GM03348 (cell line): ENCODE data around the gene TST.
"Not testable (repeated sequence)": the region's sequence is repeated elsewhere in the genome, so short reads cannot be mapped to it uniquely, and the experiment has no call there.

ENCODE experiments used
- DNase-seq: peaks from one replicate; pipeline ENCODE4 v3.0.0; 2012; ENCODE audit warnings: low spot score

TST gene

DNA sequence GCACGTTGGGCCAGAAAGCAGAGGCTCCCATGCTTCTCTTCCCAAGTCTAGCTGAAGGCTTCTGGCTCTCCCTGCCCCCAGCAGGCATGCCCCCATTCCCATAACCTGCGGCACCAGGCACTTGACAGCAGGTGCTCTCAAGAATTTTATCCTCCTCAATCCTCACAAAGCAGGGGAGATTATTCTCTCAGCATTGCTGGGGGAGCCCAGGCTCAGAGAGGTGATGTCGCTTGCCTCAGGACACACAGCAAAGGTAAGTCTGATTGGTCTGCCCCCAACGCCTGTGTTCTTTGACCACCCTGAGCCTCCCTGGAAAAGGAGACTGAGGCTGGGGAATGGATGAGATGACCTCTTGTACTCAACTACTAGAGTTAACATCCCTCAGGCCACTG is 4.8 kb downstream of the TST start:
- no peak for DNase-seq

DNA sequence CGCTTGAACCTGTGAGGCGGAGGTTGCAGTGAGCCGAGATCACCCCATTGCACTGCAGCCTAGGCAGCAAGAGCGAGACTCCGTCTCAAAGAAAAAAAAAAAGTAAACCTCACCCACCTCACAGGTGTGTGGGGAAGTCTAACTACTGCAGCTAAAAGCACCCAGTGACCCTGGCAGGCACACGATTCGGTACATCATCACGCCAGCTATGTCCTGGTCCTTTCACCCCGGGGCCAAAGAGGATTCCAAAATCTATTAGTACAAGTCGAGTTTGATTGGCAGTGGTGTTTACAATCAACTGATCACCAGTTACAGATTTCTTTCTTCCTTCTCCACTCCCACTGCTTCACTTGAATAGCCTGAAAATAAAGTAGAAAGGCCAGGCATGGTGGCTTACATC is 6.3 kb downstream of the TST start:
- no peak for DNase-seq

- DNase-seq: no peak
These were observed 6.9 kb downstream of the TST start for GRCh38 chr22:37012262-37012904.

DNA sequence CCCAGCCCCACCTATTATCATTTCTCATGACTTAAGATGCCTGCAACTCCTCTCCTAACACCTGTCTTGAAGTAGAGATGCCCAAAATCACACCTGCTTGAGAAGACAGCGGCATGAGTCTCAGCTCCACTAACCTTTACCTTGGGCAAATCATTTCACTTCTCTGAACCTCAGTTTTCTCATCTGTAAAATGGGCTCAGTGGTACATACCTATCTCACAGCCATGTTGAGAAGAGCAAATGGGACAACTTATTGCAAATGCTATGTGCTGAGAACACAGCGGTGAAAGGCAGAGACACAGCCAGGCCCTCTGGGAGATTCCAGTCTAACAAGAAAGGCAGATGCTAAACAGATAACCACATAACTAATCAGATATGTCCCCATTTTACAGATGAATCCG is 7.8 kb downstream of the TST start:
- no peak for DNase-seq

GRCh38 chr22:37010976-37011375 is 8.3 kb downstream of the TST start:
- DNase-seq: no peak

- no peak for DNase-seq
These were observed 9.1 kb downstream of the TST start for GRCh38 chr22:37010174-37010573.

GRCh38 chr22:37009490-37009889 is 9.8 kb downstream of the TST start:
- DNase-seq: no peak

- no peak for DNase-seq
These were observed 10.9 kb downstream of the TST start for GRCh38 chr22:37008365-37008764.

DNA sequence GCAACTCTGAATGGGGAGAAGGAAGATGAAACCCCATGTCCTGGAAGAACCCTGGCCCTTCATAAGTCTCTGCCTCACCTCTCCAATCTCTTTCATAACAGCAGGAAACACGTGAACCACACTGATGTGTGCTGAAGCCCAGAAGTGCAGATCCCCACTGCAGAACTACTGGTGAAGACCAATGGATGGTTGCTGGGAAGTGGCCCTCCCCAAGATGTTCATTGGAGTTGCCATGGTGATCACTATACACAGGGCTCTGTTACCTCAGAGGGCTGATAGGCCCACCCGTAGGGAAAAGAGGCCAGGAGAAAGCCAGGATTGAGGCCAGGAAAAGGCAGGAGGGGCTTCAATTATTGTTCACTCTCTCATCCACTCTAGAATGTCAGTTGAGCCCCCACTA is 11.6 kb downstream of the TST start:
- no peak for DNase-seq

DNA sequence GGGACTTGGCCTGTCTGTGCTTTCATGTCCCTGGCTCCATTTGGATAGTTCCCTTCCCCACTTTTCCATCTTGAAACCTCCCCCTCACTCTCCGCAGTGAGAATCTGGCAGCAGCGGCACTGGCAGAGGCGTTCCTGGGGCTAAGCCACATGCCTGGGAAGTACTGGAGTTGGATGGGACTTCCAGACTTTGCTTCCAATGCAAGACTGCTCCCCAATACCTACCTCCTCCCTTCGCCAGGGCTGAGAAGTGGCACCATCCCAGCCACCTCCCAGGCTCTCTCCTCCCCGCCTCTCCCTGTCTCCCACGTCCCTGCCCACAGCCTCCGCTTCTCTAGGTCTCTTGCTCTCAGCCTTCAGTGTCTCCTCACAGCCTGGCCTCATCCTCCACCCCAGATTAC is 16.6 kb downstream of the TST start:
- no peak for DNase-seq

DNA sequence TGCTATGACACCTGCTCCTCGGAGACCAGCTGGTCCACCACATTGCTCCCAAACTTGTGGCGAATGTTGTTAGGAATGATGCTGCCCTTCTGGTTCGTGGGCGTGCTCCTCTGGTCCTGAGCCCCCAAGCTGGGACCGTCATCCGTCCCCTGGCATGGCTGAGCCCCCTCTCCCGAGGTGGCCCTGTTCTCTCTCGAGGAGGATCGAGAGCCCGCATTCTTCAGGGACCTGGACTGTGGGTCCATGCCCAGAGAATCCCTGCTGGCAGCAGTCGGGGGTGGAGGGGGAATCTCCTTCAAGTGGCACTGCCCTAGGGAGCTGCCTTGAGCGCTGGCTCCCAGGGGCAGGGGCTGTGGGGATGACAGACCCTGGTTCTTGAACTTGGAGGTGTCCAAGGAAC is 17.4 kb downstream of the TST start:
- no peak for DNase-seq

DNA sequence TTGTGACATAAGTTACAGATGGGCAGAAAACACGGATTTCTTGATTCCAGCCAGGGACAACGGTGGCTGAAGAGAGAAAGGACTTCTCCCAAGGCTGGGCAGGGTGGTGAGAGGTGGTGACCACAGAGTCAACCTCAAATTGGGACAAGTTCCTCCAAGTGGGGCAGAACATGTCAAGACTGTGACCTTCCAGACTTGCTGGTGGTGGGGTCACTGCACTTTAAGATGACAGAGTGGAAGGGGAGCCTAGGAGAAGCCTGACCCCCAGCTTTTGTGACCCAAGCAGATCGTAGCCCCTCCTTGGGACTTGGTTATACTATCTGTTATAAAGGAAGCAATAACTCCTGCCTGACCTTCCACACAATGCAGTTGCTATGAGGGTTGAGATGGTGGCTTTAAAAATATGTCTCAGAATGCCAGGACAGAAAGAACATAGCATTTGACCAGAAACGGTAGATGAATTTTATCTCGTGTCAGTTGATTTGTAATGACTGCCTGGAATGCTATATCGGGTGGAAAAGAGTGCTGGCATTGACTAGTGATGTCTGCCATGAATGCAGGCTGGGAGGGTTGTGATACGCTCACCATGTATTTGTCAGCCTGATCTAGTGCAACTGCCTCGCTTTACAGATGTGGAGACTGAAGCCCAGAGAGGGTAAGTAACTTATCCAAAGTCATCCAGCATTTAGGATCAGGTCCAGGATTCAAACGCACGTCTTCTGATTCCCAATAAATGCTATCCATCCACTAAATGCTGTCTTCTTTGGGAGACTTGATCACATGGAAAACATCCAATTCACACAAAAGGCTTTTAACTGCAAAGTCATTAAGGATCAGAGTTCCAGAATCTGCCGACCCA is 18.3 kb downstream of the TST start:
- no peak for DNase-seq

DNA sequence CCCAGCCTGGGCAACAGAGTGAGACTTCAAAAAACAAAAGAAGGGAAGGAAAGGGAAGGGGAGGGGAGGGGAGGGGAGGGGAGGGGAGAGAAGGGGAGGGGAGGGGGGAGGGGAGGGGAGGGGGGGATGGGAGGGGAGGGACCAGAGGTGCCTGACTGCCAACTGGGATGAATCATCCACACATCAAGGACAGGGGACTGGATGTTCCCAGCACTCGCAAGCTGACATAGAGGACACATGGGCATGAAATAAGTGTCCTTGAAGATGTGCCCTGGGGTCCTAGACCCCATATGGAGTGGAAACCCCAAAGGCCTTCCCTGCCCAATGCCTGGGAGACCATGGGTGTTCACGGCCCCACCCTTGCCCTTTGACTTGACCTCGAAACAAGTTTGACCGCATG is 19.8 kb downstream of the TST start:
- no peak for DNase-seq

DNA sequence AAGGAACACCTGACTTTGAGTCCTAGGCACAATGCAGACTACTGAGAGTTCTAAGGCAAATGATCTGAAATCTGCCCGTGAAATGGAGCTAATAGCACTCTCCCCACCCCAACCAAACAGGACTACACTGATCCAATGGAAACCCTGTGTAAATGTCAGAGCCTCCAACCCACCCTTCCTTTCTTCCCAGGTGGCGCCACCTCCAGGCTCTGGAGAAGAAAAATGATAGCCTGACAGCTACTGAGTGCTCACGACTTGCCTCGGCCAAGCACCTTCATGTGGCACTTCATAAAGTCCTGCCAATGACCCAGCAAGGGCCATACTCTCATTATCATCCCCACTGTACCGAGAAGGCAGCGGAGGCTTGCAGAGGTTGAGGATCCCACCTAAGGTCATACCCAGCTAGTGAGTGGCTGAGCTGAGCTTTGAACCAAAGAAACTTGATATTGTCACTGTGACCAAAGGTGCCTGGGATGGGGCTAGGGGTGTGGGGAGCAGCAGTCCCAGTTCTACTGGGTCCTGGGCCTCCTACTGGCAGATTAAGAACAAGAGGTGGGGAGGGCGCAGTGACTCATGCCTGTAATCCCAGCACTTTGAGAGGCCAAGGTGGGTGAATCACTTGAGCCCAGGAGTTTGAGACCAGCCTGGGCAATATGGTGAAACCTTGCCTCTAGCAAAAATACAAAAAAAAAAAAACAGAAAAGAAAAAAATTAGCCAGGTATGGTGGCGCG is 20.5 kb downstream of the TST start:
- no peak for DNase-seq

DNA sequence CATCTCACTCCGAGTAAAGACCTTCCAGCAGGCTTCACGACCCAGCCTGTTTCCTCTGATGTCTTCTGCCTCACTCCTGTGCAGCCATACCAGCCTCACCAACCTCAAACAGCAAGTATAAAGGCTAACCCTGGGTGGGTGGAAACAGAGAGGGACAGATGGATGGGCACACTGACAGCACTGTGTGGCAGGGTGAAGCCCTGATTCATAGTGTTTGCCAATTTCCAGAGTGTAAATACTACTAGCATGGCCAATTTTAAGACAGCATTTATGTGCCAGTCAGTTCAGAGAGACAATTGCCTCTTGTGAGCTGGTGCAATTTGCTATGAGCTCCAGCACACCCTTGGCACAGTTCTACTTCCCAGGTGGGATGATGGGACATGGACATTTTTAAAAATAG is 21.5 kb downstream of the TST start:
- no peak for DNase-seq

DNA sequence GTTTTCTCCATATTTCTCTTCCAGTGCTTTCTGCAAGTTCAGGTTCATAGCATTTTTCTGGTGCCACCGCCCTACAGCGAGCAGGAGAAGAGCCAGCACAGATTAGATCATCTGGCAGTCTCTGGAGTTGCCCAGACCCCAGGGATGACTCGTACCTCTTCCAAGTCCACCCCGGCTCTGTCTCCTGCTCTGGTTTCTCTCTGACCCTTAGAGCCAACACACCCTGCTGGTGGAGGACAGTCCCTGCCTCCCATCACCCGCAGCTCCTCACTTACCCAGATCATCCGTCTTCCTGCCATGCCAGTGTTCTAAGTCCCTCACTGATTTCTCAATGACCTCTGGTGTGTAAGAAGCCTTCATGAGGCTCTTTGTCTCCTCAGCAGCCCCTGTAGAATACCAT is 28.0 kb downstream of the TST start:
- DNase-seq: no peak

- DNase-seq: no peak
These were observed 28.8 kb downstream of the TST start for GRCh38 chr22:36990457-36990856.

DNA sequence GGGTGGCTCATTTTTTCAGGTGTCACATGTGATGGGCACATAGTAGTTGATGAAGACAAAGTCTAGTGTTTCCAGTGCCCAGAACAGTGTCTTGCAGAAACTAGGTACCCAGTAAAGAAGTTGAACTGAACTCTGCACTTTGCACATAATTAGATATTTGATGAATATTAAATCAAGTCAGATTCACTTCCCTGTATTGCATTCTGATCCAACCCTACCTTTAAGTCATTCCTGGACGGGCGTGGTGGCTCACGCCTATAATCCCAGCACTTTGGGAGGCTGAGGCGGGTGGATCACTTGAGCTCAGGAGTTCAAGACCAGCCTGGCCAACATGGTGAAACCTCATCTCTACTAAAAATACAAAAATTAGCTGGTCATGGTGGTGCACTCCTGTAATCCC is 30.2 kb downstream of the TST start:
- not testable (repeated sequence) for DNase-seq

DNA sequence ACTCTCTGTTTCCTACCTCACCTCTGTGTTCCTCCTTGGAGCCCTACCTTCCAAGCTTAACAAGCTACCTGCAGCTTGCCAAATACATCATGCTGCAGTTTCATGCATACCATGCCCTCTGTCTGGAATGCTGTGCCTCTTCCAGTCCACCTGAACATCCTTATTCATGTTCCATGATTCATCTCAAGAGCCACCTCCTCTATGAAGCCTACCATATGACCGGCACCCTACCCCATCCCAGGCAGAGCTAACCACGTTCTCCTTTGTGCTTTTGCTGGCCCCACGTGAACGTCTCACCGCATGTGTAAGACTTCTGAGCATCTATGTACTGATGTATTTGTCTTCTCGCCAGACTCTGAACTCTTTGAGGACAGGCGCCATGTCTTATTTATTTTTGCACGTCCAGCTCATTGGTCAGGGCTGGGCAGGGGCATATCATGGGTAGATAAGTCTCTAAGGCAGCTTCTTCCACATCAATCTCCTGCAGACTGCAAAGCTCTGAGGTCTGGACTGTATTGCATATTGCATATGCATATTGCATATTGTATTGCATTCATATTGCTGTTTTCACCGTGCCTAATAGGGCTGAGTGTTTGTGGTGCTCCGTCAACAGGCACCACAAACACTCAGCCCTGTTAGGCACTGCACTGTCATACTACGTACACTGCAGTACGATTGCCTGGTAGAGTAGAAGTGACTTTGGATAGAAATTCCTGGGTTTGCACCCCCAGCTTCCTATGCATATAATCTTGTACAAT is 31.0 kb downstream of the TST start:
- DNase-seq: no peak

DNA sequence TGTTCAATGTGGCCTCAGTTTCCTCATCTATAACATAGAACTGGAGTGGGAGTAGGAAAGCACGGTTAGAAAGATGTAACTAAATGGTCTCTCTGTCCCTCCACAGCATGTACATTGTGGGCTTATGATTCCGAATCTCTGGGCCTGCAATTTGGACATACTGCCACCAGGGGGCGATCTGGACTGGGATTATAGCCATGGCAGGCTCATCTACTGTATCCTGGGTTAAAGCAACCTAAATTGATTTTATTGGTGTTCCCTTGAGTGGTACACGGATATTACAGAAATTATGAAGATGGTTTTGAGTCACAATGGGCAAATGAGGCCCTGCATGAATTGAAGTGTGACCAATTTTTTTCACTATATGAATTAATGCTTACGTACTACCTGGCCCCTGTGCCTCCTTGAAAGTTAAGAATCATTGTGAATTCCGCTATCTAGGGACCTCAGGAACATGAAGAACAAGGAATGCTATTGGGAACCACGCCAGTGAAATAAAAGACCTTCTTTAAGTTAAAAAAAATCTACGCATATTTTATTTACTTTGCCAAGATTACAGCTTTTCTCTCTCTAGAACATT is 32.9 kb downstream of the TST start:
- DNase-seq: no peak

DNA sequence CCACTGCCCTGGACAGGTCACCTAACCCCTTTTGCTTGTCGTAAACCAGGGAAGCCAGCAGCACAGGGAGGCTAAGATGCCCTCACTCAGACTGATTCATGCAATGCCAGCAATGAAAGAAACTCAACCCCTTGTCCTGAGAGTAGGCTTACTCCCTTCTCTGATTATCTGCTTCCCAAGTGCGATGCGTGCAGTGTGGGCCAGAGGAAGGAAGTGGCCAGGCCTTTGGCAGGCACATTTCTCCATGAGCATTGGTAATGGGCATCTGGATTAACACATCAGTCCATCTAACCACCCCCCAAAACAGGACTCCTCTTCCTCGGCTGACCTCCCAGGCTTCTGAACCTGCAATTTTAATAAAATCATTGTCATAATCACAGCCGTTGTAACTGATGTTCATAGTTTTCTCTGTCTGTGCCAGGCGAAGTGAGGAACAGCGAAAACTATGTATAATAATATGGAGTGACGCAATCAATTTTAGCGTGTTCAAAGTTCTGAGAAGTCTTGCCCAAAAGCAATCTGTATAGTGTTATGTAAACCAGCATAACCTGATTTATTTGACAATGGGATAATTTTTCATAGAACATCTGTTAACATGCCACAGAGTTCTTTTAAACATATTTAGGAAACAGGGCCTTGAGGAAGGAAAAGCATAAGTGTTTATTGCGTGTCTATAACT is 33.9 kb downstream of the TST start:
- no peak for DNase-seq
